A549 (cell line): Measurements from ENCODE around the gene RINL. TPM values are rescaled to one million over a fixed set of nuclear protein-coding genes. Genes with fewer than 3 reads are reported as not detected.

Experiments used
- ATOH8 ChIP-seq: fragments of 250-450 bp; sonication (Bioruptor Pico); IDR thresholded peaks from 2 replicates; pipeline ENCODE4 v1.5.0; 2020; ENCODE audit warnings: low read depth, mild to moderate bottlenecking, moderate library complexity
- CBX8 ChIP-seq: fragments of 200-600 bp; sonication (generic); IDR thresholded peaks from 2 replicates; pipeline ENCODE4 v1.6.1; 2016
- CHD4 ChIP-seq: fragments of 200-600 bp; sonication (generic); IDR thresholded peaks from 2 replicates; pipeline ENCODE4 v1.6.1; 2016; ENCODE audit warnings: antibody characterized with exemption, mild to moderate bottlenecking, borderline replicate concordance
- CTCF ChIP-seq: fragments of >200 bp; sonication (Bioruptor Twin); formaldehyde crosslinking; IDR thresholded peaks from 3 replicates; pipeline ENCODE4 v1.5.1; 2016
- E2F6 ChIP-seq: IDR thresholded peaks from 2 replicates; pipeline ENCODE4 v1.6.1; 2012; ENCODE audit warnings: low read depth, borderline replicate concordance
- ELK1 ChIP-seq: fragments of 150-350 bp; IDR thresholded peaks from 2 replicates; pipeline ENCODE4 v1.6.1; 2014; ENCODE audit warnings: low read depth, mild to moderate bottlenecking, low read length
- FOSB ChIP-seq: fragments of 250-450 bp; sonication (Bioruptor Pico); IDR thresholded peaks from 2 replicates; pipeline ENCODE4 v1.5.0; 2020; ENCODE audit warnings: mild to moderate bottlenecking, moderate library complexity
- HES2 ChIP-seq: fragments of >200 bp; sonication (Bioruptor Twin); formaldehyde crosslinking; IDR thresholded peaks from 2 replicates; pipeline ENCODE4 v1.6.1; 2016
- HOXB13 ChIP-seq: fragments of 250-450 bp; sonication (Bioruptor Pico); IDR thresholded peaks from 2 replicates; pipeline ENCODE4 v1.5.0; 2020; ENCODE audit warnings: low read depth, mild to moderate bottlenecking, moderate library complexity
- JUN ChIP-seq, 2 experiments: fragments of >200 bp; sonication (Bioruptor Twin); formaldehyde crosslinking; IDR thresholded peaks; 2 replicates in 1 of 2; 3 replicates in 1 of 2; pipeline ENCODE4 v1.6.1; 2016 to 2017
- KDM1A ChIP-seq: fragments of 200-600 bp; sonication (generic); IDR thresholded peaks from 2 replicates; pipeline ENCODE4 v1.6.1; 2016; ENCODE audit warnings: low read depth, mild to moderate bottlenecking
- KDM5A ChIP-seq: fragments of 200-600 bp; sonication (generic); IDR thresholded peaks from 2 replicates; pipeline ENCODE4 v1.6.1; 2016; ENCODE audit warnings: antibody characterized with exemption, mild to moderate bottlenecking
- MYC ChIP-seq: IDR thresholded peaks from 2 replicates; pipeline ENCODE4 v1.6.1; 2012; ENCODE audit warnings: mild to moderate bottlenecking, inconsistent platforms, low read length, improper control_type of control experiment, borderline replicate concordance
- NPAS2 ChIP-seq: fragments of 250-450 bp; sonication (Bioruptor Pico); IDR thresholded peaks from 2 replicates; pipeline ENCODE4 v1.8.0; 2022; ENCODE audit warnings: mild to moderate bottlenecking, moderate library complexity, borderline replicate concordance
- NR3C1 ChIP-seq: fragments of >200 bp; sonication (Bioruptor Twin); formaldehyde crosslinking; IDR thresholded peaks from 3 replicates; pipeline ENCODE4 v1.6.1; 2017
- PHF8 ChIP-seq: fragments of 200-600 bp; sonication (generic); IDR thresholded peaks from 2 replicates; pipeline ENCODE4 v1.6.1; 2016; ENCODE audit warnings: low read depth, mild to moderate bottlenecking, antibody characterized with exemption, moderate library complexity, borderline replicate concordance
- POLR2AphosphoS2 ChIP-seq: conservative IDR thresholded peaks from 2 replicates; pipeline ENCODE4 v1.6.1; 2012; ENCODE audit warnings: low read length, improper control_type of control experiment, inconsistent platforms
- RAD21 ChIP-seq, 2 experiments: fragments of >200 bp in 1 of 2; sonication (Bioruptor Twin) in 1 of 2; formaldehyde crosslinking in 1 of 2; IDR thresholded peaks in 1 of 2; conservative IDR thresholded peaks in 1 of 2; 2 replicates in 1 of 2; 3 replicates in 1 of 2; pipeline ENCODE4 v1.6.1; 2012 to 2018; ENCODE audit warnings: inconsistent platforms in 1 of 2
- RARB ChIP-seq: fragments of 250-450 bp; sonication (Bioruptor Pico); IDR thresholded peaks from 2 replicates; pipeline ENCODE4 v1.8.0; 2021; ENCODE audit warnings: mild to moderate bottlenecking, moderate library complexity
- RNF2 ChIP-seq: fragments of 200-600 bp; sonication (generic); IDR thresholded peaks from 2 replicates; pipeline ENCODE4 v1.6.1; 2016; ENCODE audit warnings: low read depth, mild to moderate bottlenecking, antibody characterized with exemption, moderate library complexity, borderline replicate concordance
- TP53 ChIP-seq: fragments of 250-450 bp; sonication (Bioruptor Pico); IDR thresholded peaks from 2 replicates; pipeline ENCODE4 v1.5.0; 2021; ENCODE audit warnings: mild to moderate bottlenecking, moderate library complexity
- ZC3H11A ChIP-seq: fragments of 450-650 bp; IDR thresholded peaks from 2 replicates; pipeline ENCODE4 v1.6.1; 2014; ENCODE audit warnings: antibody characterized with exemption, mild to moderate bottlenecking
- ZNF302 ChIP-seq: fragments of 250-450 bp; sonication (Bioruptor Pico); IDR thresholded peaks from 2 replicates; pipeline ENCODE4 v1.9.0; 2021; ENCODE audit warnings: inconsistent platforms, mild to moderate bottlenecking, moderate library complexity
- polyA plus RNA-seq, 4 experiments: library from polyadenylated mRNA; depleted of rRNA in 3 of 4; stranded (reverse); fragments of >200 nt; fragmentation: RNase III in 1 of 4; extraction: RNeasy Plus Mini Kit Qiagen cat#74134 plus additional on column Dnase treatment in 1 of 4; gene quantifications; 2 replicates in 3 of 4; 3 replicates in 1 of 4; pipeline ENCODE4 v1.2.3, GENCODE V29; 2011 to 2017

The RINL gene
- polyA plus RNA-seq, 2 of the 4 experiments (the other 2 are of a cell fraction) = 2.9 to 6.3 TPM

GRCh38 chr19:38851622-38852230 is 26.3 kb downstream of the RINL start (continued):
- no peak for TF ChIP-seq RARB (CRISPR knock-in tag)
- TF ChIP-seq TP53 (CRISPR knock-in tag) = peak; percentile 94; the same call in 1 of the 2 replicates
- TF ChIP-seq FOSB (CRISPR knock-in tag) = peak; percentile 32; the same call in 1 of the 2 replicates
- 0 out of 2 replicates have a peak, but pooled peaks have one; percentile 15 for TF ChIP-seq KDM1A
- no peak; the same call in 1 of the 2 replicates for TF ChIP-seq CHD4
- TF ChIP-seq ATOH8 (CRISPR knock-in tag) = peak; percentile 91
- TF ChIP-seq NR3C1 = no peak
- TF ChIP-seq RAD21 (conservative IDR thresholded peaks at IDR 0.05 in 1 of 2, IDR thresholded peaks at IDR 0.05 in 1 of 2) = no peak
- TF ChIP-seq ZC3H11A = no peak
- no peak for TF ChIP-seq PHF8
- no peak for TF ChIP-seq POLR2AphosphoS2
- TF ChIP-seq E2F6 = peak; percentile 95
- no peak for TF ChIP-seq RNF2
- TF ChIP-seq ZNF302 (CRISPR knock-in tag) = no peak
- TF ChIP-seq ELK1 = no peak
- TF ChIP-seq HES2 = no peak
- no peak; the same call in 1 of the 2 replicates for TF ChIP-seq NPAS2 (CRISPR knock-in tag)
- peak; percentile 99 for TF ChIP-seq MYC
- TF ChIP-seq JUN (IDR thresholded peaks at IDR 0.05) = peak; percentile 98 to 99
- TF ChIP-seq HOXB13 (CRISPR knock-in tag) = peak; percentile 95
- TF ChIP-seq CBX8 = no peak
- no peak for TF ChIP-seq CTCF
- TF ChIP-seq KDM5A = no peak
- TF ChIP-seq, all 56 proteins: peak for 24
